HL-60 (cell line): ENCODE results near the gene ARHGAP30.

Source experiments
- DNase-seq, 2 experiments: peaks; one replicate each; pipeline ENCODE4 v3.0.0-alpha.2; 2010 to 2020; ENCODE audit warnings: low read depth in 1 of 2, low spot score in 1 of 2
- H3K27ac ChIP-seq: fragments of 250-450 bp; sonication (Bioruptor Pico); replicated peaks from 2 replicates; pipeline ENCODE4 v1.5.1; 2020; ENCODE audit warnings: mild to moderate bottlenecking, moderate library complexity
- H3K27me3 ChIP-seq: fragments of 250-450 bp; sonication (Bioruptor Pico); 2 replicates; pipeline ENCODE4 v1.5.1; 2021; ENCODE audit warnings: mild to moderate bottlenecking, moderate library complexity; ENCODE audit not compliant: insufficient read depth, poor library complexity, severe bottlenecking
- H3K4me3 ChIP-seq: replicated peaks from 2 replicates; pipeline ENCODE4 v1.5.1; 2011; ENCODE audit warnings: mild to moderate bottlenecking, control low read depth, low read length; ENCODE audit not compliant: insufficient read depth
- CTCF ChIP-seq: IDR thresholded peaks from one replicate; pipeline ENCODE4 v1.5.1; 2011; ENCODE audit warnings: low read length, control low read depth, inconsistent platforms; ENCODE audit not compliant: insufficient read depth
- GABPA ChIP-seq: IDR thresholded peaks from 2 replicates; pipeline ENCODE4 v1.6.1; 2012; ENCODE audit warnings: low read depth
- POLR2AphosphoS5 ChIP-seq: IDR thresholded peaks from 2 replicates; pipeline ENCODE4 v1.6.1; 2012; ENCODE audit warnings: low read depth
- REST ChIP-seq: IDR thresholded peaks from 2 replicates; pipeline ENCODE4 v1.6.1; 2012; ENCODE audit warnings: low read depth; ENCODE audit not compliant: insufficient replicate concordance
- SPI1 ChIP-seq: IDR thresholded peaks from 2 replicates; pipeline ENCODE4 v1.6.1; 2012; ENCODE audit warnings: low read depth, mild to moderate bottlenecking, borderline replicate concordance

Gene ARHGAP30

GRCh38 chr1:161045736-161046604 lies 23.7 kb downstream of the ARHGAP30 start, which contains the start of gene USF1:
Gene USF1 (minus strand): TSS chr1:161045977. CDS start chr1:161043275, 2,702 bp downstream.
- no peaks in the 10 kb centered on the region for H3K27me3 ChIP-seq
- DNase-seq: peak; percentile 91 to 95
- peak within 1 kb of the TSS; percentile 98 for H3K27ac ChIP-seq
- H3K4me3 ChIP-seq: peak within 1 kb of the TSS; percentile 86
- peak; percentile 66 for TF ChIP-seq REST
- peak; percentile 84 for TF ChIP-seq POLR2AphosphoS5
- peak; percentile 91 for TF ChIP-seq SPI1
- no peak for TF ChIP-seq CTCF
- TF ChIP-seq GABPA: peak; percentile 90

GRCh38 chr1:161044908-161045735 lies 24.6 kb downstream of the ARHGAP30 start:
- peak; percentile 73 to 89 for DNase-seq
- H3K27ac ChIP-seq: peak overlapping the region; percentile 98
- TF ChIP-seq POLR2AphosphoS5 (peak; percentile 48; the same call in 1 of the 2 replicates), SPI1 (peak; percentile 93), CTCF (no peak), GABPA (peak; percentile 9; the same call in 1 of the 2 replicates), REST (no peak)
- H3K27me3 ChIP-seq: no peaks in the 10 kb centered on the region
- peak overlapping the region; percentile 86 for H3K4me3 ChIP-seq

GRCh38 chr1:161044535-161044907 lies 25.2 kb downstream of the ARHGAP30 start:
- peak overlapping the region; percentile 98 for H3K27ac ChIP-seq
- peak overlapping the region; percentile 86 for H3K4me3 ChIP-seq
- peak in 1 of 2 experiments; percentile 37 for DNase-seq
- TF ChIP-seq POLR2AphosphoS5 (no peak), GABPA (no peak)
- no peaks in the 10 kb centered on the region for H3K27me3 ChIP-seq

GRCh38 chr1:161039546-161039945 lies 30.1 kb downstream of the ARHGAP30 start:
- TF ChIP-seq SPI1 (no peak), GABPA (no peak), POLR2AphosphoS5 (no peak), CTCF (no peak), REST (no peak)
- H3K27me3 ChIP-seq: no peaks in the 10 kb centered on the region
- H3K4me3 ChIP-seq: no peak overlapping the region
- DNase-seq: no peak
- H3K27ac ChIP-seq: no peak overlapping the region
